CD4-positive, alpha-beta T cell treated with Interleukin-4 for 4 hours (primary cell): ENCODE data around the gene KCTD15.
A peak's percentile ranks its signal among the peaks of the same experiment; 100 is the strongest.
"Not testable (repeated sequence)": the region's sequence is repeated elsewhere in the genome, so short reads cannot be mapped to it uniquely, and the experiment has no call there.

Experiments
- DNase-seq: peaks from one replicate; pipeline ENCODE4 v3.0.0-alpha.2; 2020

KCTD15 gene

DNA sequence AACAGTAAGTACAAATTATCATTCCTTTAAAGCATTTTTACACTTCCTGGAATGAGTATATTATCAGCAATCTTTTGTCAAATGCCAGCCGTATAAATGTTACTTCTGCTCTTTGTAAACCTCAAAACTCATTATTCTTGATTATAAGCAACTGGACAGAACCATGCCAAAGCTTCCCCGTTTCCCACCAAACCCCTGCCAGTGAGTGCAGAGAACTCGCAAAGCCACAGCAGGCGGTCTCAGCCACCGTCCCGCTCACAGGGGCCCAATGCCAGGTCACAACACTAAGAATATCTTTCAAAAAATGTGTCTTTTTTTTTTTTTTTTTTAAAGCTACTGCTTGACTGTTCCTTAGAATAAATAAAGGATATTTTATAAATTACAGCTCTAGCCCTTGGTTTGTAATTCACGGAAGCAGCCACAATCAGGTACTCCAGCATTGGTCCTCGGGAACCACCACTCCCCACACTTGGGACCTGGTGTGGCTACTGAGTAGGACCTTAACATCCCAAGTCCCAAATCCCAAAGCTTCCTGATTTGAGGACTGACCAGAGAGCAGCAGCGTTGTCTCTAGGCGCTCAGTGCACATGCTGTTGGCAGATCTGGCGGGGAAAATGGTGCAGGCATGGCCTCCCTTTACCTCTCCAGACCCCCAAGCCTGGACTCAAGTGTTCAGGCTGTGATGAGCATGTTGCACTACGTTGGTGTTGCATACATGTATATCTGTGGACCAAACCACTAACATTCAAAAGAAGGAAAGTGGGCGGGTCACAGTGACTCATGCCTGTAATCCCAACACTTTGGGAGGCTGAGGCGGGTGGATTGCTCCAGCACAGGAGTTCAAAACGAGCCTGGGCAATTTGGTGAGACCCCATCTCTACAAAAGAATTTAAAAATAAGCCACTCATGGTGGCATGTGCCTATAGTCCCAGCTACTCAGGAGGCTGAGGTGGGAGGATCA is 19.0 kb downstream of the KCTD15 start:
- DNase-seq: no peak

DNA sequence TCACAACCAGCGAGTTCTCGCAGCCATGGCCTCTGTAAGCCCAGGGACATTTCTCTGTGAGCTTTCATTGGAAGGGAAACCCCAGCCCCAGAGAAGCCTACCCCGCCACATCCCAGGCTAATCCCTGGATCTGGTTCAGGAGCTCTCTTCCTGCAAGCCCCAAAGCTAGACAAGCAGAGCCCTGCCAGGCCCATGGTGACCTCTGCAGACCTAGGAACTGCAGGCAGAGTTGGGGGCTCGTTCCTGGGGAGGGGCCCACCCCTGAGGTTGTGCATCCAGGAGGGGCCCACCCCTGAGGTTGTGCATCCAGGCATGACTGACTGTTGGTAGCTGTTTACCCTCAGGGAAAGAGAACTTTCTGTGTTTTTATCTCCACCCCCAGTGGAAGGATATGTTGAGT is 21.7 kb downstream of the KCTD15 start:
- no peak for DNase-seq

DNA sequence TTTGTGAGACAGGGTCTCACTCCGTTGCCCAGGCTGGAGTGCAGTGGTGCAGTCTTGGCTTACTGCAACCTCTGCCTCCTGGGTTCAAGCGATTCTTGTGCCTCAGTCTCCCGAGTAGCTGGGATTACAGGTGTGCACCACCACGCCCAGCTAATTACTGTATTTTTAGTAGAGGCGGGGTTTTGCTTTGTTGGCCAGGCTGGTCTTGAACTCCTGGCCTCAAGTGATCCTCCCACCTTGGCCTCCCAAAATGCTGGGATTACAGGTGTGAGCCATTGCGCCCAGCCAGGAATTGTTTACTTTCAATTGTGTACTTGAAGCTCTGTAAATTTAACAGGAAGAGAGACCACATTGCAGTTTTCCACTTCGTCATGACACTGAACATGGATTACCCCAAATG is 22.4 kb downstream of the KCTD15 start:
- DNase-seq: not testable (repeated sequence)

DNA sequence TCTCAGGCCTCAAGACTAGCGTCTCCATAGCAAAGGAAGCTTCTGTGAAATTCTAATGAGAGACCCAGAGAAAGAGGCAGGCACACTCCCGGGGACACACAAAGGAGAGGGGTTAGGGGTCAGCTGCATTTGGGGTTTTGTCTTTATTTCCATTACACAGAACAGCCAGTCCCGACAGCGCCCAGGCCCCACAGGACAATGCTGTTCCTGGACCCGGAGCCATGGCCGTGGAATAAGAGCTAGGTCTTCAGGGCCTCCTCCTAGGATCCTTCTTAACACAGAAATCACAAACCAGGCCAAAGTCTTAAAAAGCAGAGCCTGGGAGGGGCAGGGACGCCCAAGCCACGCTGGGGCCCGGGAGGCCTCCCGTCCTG is 22.8 kb downstream of the KCTD15 start:
- no peak for DNase-seq

DNA sequence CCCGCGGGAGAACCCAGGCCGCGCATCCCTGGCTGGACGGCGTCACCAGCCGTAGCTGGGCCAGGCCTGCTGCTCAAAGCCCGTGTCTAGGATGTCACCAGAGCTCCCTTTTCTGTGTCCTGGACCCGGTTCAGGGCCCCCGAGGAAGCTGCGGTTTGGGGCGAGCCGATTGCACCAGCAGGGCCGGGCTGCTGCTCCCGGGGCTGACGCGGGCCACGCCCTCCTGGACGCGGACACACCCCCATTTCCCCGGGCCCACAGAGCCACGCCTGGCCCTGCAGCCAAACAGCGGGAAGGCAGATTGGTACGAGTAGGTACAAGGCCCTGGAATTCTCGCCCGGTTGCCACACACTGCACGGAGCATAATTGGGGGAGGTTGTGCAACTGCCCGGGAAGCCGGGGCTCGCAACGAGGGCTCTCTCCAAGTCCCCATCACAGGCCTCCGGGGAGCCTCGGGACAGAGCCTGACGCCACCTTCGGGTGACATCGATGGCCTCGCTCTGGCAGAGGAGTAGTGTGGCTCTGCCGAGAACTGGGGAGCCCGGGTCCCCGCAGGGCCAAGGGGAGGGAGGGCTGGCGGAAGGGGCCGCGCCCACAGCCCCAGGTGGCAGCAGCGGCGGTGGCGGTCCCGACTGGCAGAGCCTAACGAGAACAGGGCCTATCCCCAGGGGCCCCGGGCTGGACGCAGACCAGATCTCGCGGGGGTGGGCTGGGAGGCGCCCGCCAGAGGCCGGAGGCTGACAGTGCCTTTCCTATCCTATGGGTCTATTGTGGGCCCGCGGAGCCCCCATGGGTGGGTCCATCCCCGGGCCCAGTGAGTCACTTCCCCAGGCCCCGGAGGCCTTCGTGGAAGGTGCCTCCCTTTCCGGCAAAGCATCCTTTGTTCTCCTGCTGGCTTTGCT is 23.5 kb downstream of the KCTD15 start:
- DNase-seq: peak; percentile 41

DNA sequence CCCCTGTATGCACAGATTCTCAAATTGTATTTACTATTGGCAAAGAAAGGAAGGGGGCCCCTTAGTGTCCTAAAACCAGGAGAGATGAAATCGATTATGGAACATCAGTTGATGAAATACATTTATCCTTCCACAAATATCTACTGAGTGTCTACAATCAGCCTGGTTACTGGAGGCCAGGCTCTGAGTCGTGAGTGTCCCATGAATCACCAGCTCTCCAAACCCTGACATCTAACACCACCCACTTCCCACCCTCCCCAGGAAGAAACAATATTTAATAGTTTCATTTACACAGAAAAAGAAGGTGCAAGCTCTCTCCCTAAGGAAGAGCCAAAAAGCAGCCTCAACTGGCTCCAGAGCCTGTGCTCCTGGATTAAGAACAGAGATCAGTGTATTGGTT is 25.2 kb downstream of the KCTD15 start:
- no peak for DNase-seq

DNA sequence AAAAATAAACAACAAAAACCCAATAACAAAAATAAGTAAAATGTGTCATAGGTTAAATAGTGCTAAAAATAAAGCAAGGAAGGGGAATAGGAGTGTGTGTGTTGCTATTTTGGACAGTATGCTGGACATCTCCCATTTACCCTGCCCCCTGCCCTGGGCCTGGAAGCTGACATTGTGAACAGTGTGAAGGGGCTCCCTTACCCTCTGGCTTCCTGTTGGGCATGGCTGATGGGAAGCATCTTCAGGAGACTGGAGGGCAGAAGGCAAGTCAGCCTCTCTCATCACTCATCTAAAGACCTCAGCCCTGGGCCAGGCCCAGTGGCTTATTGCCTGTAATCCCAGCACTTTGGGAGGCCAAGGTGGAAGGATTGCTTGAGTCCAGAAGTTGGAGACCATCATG is 26.7 kb downstream of the KCTD15 start:
- no peak for DNase-seq

DNA sequence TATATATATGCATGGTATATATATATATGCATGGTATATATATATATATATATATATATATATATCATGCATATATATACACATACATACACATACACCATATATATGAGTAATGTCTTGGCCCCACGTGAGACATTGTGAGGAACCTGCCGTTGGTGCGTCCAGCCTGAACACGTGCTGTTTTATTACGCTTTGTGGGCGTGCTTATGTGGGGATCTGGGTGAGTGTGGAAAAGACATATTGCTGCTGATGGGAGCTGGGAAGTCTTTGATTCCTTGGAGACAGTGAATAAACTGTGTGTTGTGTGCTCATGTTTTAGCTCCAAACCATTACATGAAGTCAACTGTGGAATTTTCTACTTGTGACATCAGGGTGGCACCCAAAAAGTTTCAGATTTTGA is 28.9 kb downstream of the KCTD15 start:
- DNase-seq: no peak

DNA sequence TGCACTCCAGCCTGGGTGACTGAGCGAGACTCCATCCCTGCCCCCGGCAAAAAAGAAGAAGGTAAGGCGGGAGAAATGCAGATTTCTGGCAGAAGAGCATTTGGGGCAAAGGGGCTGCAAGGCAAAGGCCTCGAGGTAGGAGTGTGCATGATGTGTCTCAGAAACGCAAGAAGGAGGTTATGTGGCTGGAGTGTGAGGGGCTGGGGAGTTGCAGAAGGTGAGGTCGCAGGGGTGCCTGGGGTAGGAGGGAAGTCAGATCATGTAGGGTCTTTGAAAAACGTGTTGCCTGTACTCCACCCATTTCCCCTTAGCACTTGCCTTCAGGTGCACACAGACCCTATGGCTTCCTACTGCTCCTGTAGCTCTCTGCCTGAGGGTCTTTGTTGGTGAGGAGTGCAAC is 29.9 kb downstream of the KCTD15 start:
- no peak for DNase-seq

DNA sequence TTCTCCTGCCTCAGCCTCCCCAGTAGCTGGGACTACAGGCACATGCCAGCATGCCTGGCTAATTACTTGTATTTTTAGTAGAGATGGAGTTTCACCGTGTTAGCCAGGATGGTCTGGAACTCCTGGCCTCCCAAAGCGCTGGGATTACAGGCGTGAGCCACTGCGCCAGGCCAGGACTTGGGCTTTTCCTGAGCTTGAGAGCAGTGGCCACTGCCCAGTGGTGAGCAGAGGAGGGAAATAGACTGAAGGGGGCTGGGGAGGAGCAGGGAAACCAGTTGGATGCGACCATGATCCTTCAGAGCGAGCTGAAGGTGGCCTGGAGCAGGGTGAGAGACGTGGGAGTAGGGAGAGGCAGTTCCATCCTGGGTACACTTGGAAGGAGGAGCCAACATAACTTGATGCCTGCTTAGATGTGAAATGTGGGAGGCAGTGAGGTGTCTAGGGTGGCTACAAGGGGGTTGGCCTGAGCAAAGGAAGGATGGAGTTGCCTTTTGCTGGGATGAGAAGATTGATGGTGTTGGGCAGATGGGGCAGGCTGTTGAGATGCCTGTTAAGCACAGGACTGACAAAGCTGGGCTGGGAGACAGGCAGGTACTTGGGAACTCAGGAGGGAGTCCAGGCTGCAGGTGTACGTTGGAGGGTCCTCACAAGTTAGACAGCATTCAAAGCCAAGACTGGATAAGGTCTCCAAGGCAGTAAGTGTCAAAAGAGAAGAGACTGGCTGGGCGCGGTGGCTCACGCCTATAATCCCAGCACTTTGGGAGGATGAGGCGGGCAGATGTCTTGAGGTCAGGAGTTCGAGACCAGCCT is 31.8 kb downstream of the KCTD15 start:
- no peak for DNase-seq

DNA sequence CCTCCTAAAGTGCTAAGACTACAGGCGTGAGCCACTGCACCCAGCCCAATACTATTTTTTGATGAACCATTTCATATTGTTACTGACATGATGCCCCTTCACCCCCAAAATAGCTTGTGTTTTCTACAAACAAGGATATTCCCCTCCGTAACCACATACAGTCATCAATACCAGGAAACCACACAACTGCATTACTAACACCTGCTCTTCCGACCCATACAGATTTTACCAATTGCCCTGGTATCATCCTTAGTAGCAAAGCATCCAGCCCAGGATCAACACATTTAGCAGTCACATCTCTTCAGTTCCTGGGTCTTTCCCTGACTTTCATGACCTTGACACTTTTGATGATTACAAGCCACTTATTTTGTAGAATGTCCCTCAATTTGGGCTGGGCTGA is 33.6 kb downstream of the KCTD15 start:
- no peak for DNase-seq

DNA sequence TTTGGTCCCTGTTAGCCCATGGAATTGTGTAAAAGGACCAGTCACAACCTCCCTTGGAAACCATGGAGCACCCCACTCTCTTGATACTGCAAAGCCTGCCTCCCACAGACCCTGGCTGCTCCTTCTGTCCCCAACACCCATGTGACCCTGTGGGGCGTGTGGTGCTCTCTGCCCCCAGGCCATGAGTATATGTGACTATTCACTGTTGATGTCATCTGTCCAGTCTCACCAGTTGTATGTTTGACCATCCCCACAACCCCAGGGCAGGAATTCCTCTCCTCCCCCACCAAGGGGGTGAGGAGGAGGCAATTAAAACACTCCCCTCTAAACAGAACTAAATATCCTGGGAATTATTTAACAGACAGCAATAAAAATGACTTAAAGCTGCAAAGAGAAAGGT is 35.2 kb downstream of the KCTD15 start:
- no peak for DNase-seq

DNA sequence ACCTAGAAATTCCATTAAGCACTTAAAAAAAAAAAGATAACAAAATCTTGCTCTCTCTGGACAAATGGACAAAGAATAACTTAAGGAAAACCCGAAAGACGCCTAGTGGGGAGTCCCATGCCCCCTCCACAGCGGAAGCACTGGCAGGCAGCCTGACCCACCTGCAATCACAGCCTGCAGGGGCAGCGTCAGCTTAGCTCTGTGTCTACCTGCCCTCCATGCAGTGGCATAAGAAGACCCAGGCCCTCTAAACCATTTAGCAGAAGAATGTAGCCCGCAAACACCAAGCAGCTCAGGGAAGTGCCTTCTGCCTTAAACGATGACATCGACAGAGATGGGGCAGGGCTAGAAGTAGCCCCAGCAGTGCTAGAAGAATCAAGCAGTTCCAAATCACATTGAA is 36.0 kb downstream of the KCTD15 start:
- no peak for DNase-seq

DNA sequence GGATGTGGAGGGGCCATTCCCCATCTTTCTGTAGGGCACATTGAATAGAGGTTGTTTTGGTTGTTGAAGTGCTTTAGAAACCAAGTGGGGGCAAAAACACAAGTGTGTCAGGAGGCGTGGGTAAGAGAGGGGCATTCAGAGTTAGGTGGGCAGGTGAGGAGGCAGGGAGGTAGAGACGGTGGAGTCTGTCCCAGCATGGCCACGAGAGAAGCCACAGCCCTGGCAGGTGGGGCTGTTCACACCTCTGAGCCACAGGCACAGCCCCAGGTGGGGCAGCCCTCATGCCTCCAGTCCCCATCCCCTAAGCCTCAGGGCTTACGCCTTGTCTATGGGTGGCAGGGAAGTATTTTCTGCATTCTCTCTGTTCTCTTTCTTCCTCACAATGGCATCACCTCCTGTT is 43.7 kb downstream of the KCTD15 start:
- DNase-seq: no peak

DNA sequence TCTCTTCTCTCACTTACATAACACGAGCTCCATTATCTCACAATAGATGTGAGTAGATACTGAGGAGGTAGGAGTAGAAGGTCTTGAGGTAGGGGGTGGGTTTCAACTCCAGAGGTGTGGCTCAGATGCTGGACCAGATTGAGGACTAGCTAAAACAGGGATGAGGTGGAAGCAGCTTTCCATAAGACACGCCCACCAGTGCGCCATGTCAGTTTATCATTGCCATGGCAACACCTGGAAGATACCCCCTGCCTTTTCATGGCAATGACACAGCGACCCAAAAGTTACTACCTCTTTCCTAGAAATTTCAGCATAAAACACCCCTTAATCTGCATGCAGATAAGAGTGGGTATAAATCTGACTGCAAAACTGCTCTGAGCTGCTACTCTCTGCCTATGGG is 44.1 kb downstream of the KCTD15 start:
- no peak for DNase-seq

DNA sequence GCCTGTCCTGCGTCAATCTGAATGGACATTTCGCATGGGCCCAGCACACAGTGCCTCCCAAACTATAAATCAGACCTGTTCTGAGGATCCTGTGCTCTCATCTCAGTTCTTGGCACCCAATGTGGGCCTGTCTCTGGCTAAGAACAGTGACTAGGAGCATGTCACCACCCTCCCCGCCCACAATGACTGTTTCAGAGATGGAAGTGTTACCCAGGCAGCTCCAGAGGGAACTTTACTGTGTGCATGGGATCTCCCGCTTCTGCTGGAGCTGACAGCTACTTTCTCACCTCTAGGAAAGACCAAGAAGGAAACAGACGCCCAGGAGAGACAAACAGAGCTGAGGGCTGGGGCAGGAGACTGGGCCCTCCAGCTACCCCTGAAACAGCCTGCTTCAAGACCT is 45.0 kb downstream of the KCTD15 start:
- no peak for DNase-seq

DNA sequence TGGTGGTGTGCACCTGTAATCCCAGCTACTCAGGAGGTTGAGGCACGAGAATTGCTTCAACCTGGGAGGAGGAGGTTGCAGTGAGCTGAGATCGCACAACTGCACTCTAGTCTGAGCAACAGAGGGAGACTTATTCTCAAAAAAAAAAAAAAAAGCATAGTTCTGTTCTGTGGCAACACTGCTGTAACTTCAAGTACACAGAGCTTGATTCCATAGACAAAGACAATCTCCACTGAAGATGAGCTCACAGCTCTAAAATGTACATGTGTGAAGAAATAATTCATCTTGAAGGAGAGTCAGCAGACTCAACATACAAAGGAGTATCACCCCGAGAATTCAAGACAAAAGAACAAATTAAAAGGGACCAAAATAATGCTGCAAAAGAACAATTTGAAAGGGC is 47.8 kb downstream of the KCTD15 start:
- DNase-seq: no peak

DNA sequence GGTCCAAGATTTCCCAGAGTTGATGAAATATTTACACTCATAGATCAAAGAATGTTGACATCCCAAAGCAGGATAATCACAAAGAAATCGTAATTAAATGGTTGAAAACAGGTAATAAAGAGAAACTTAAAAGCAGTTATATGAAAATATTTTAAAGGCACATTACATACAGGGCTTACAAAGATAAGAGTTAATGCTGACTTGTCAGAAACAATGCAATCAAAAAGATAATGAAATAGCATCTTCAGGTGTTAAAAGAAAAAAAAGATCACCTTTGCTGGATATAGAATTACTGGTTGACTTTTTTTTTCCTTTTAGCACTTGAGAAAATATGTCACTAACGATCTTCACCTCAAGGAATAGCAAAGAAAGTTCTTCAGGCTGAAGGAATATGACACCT is 48.8 kb downstream of the KCTD15 start:
- DNase-seq: no peak

DNA sequence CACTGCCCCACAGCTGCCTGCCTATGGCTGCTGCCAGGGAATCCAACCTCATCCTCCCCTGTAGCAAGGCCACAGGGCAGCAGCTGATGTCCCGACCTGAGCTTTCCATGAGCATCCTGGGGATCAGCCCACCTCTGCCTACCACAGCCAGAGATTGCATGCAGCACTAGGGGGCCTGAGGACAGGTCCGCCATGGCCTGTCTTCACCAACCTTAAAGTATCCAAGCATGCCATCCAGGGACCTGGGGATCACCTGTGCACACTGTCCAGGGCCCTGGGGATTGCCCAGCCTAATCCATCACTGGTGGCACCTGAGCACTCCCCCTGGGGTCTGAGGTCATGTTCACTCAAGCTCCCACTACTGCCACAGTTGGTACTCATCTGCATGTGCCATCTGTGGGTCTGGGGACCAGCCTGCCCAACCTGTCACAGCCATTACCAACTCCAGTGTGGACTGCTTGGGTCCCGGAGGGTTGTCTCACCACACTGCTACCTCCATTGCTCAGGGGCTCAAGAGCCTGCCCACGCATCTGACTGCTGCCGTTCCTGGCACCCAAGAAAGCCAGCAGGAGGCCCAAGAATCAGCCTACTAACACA is 53.0 kb downstream of the KCTD15 start:
- DNase-seq: no peak

DNA sequence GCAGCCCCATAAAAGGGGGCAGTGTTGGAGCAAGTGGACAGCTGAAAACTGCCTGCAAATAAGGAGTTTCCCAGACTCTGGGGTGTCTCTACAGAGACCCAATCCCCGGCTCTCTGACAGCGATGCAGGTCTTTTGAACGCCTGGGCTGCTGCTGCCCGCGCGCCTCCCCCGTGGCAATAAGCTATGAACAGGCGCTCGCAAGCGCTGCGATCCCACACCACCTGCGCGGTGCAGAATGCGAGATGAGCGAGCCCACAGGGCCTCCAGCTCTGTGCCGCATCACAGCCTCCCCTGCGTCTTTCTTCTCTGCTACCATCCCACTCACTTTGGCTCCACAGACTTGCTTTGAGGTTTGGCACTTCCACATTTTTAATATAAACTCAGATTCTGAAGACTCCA is 62.3 kb downstream of the KCTD15 start:
- no peak for DNase-seq

DNA sequence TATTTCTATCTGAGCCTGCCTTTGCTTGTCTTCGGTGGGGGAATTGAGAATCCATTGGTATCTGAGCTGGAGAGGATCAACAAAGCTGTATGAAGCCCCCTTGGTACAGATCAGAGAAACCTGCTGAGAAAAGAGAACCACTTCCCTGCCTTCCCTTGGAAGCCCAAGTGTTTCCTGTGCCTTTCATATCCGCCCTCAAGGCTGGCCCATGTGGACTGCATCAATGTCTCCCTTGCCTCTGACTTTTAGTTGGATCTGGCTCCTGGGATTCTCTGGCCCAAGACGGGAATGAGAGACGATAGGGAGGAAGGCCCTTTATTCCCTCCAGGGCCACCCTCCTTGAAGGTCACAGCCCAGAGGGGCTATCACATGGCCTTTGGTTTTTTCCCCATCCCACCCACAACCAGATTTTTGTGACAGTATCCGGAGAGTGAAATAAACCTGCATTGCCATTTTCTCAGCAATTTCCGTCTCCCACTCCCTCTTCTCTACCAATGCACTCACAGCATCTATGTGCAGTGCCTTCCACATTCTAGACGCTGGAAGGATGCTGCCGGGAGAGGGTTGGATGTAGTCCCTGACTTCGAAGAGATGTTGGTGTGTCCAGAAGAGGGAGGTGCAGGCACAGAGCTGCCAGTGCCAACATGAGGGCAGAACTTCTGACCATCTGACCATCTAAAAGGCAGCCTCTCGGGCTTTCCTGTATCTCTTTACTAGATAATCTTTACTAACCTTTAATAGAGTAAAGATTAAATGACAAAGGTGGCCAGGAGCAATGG is 63.8 kb downstream of the KCTD15 start:
- no peak for DNase-seq

DNA sequence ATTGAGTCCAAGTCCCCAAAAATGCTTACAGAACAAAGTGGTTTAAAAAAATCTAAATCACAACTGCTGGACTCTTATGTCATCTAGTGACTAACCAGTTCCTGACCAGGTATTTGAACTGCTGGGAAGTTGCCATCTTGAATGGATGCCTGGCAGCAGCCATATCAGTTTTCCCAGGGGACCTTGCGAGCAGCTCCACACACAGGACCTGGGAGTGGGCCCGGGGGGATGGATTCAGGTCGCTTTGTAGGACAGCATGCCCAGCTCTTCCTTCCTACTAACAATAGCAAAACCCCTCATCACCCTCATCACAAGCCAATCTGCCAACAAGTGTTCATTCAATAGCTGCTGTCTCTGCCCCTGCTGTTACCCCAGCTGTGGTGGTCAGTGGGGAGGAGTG is 65.3 kb downstream of the KCTD15 start:
- DNase-seq: no peak
